GM12878 (cell line): Measurements from ENCODE around the gene ABCC11. TPM values are rescaled to one million over a fixed set of nuclear protein-coding genes. Genes with fewer than 3 reads are reported as not detected.

Source experiments
- ATAC-seq: fragments of 200-7000 bp; cut with Tn5 transposase; 3 replicates; pipeline ENCODE4 v1.9.1; 2020; ENCODE audit warnings: mild to moderate bottlenecking, moderate library complexity
- BruUV-seq: library from RNA; stranded (reverse); fragments of 400-500 nt; replicated peaks from 2 replicates; lab custom pipeline; 2021; lab: Mats Ljungman, UMichigan
- CTCF ChIA-PET: fragments of 300-600 bp; sonication (Branson Sonifier 250); formaldehyde crosslinking; extraction: SDS; loops from one replicate; lab custom pipeline; 2021; ENCODE audit warnings: inconsistent platforms; lab: Yijun Ruan, JAX
- POLR2A ChIA-PET: fragments of 350-600 bp; formaldehyde crosslinking; extraction: SDS; loops from one replicate; lab custom pipeline; 2021; ENCODE audit warnings: inconsistent platforms; lab: Charles Lee
- RAD21 ChIA-PET: fragments of 300-600 bp; sonication (Branson Sonifier 250); formaldehyde crosslinking; loops from one replicate; lab custom pipeline; 2023; ENCODE audit warnings: antibody characterized with exemption; ENCODE audit not compliant: unreplicated experiment; lab: Charles Lee
- SMC1A ChIA-PET: fragments of 300-600 bp; sonication (Branson Sonifier 250); formaldehyde crosslinking; loops from one replicate; lab custom pipeline; 2023; ENCODE audit not compliant: unreplicated experiment, uncharacterized antibody; lab: Charles Lee
- DNase-seq: peaks from one replicate; pipeline ENCODE4 v3.0.0-alpha.2; 2011; ENCODE audit warnings: low read depth, low spot score
- FAIRE-seq: peaks from 3 replicates; lab custom pipeline; 2011; peaks lifted over from hg19 to GRCh38; lab: Jason Lieb, UNC
- H2AFZ ChIP-seq: 2 replicates; pipeline ENCODE4 v1.6.0; 2011; ENCODE audit warnings: low read depth, low read length, control low read depth; ENCODE audit not compliant: control insufficient read depth
- H3K27ac ChIP-seq: 2 replicates; pipeline ENCODE4 v1.5.1; 2011; ENCODE audit warnings: control low read depth; ENCODE audit not compliant: control insufficient read depth, insufficient read depth
- H3K27me3 ChIP-seq, 2 experiments: replicated peaks in 1 of 2; 2 replicates each; pipeline versions ENCODE4 v1.6.0 to v1.6.1; 2011; ENCODE audit warnings: low read length in 1 of 2; ENCODE audit not compliant: control insufficient read depth in 2 of 2, insufficient read depth in 2 of 2
- H3K36me3 ChIP-seq, 2 experiments: 2 replicates each; pipeline ENCODE4 v1.5.1; 2011; ENCODE audit warnings: low read length in 1 of 2; ENCODE audit not compliant: control insufficient read depth in 2 of 2, insufficient read depth in 2 of 2
- H3K4me1 ChIP-seq: 2 replicates; pipeline ENCODE4 v1.6.1; 2011; ENCODE audit warnings: mild to moderate bottlenecking, low read length, moderate library complexity, mixed read lengths; ENCODE audit not compliant: control insufficient read depth, insufficient read depth
- H3K4me2 ChIP-seq: 2 replicates; pipeline ENCODE4 v1.6.0; 2011; ENCODE audit warnings: control low read depth; ENCODE audit not compliant: control insufficient read depth, insufficient read depth
- H3K4me3 ChIP-seq: fragments of 200-600 bp; sonication (generic); 2 replicates; pipeline ENCODE4 v1.5.1; 2016
- H3K79me2 ChIP-seq: 2 replicates; pipeline ENCODE4 v1.6.0; 2011; ENCODE audit warnings: low read length; ENCODE audit not compliant: control insufficient read depth, insufficient read depth
- H3K9ac ChIP-seq: 2 replicates; pipeline ENCODE4 v1.8.0; 2011; ENCODE audit warnings: low read length, control low read depth, mixed read lengths; ENCODE audit not compliant: control insufficient read depth, insufficient read depth
- H3K9me3 ChIP-seq: replicated peaks from 3 replicates; pipeline ENCODE4 v1.5.1; 2011; ENCODE audit warnings: mild to moderate bottlenecking, low read length; ENCODE audit not compliant: control insufficient read depth, insufficient read depth
- H4K20me1 ChIP-seq: 2 replicates; pipeline ENCODE4 v1.6.0; 2011; ENCODE audit not compliant: control insufficient read depth, insufficient read depth
- HDGF ChIP-seq: fragments of 450-650 bp; IDR thresholded peaks from 2 replicates; pipeline ENCODE4 v1.6.1; 2016; ENCODE audit warnings: antibody characterized with exemption
- NR2C2 ChIP-seq: IDR thresholded peaks from 2 replicates; pipeline ENCODE4 v1.6.1; 2011; ENCODE audit warnings: borderline replicate concordance, low read depth; ENCODE audit not compliant: control insufficient read depth, insufficient read length
- PAX8 ChIP-seq: fragments of 450-650 bp; IDR thresholded peaks from 2 replicates; pipeline ENCODE4 v1.6.1; 2017; ENCODE audit warnings: mild to moderate bottlenecking, moderate library complexity
- WGBS: methylation state at CpG from one replicate; pipeline ENCODE4 v1.1.6; 2016; ENCODE audit warnings: low lambda C conversion rate; ENCODE audit not compliant: insufficient replicate concordance, insufficient coverage; ENCODE audit errors: missing lambda C conversion rate; 5-methylcytosine and 5-hydroxymethylcytosine counted together
- in situ Hi-C: fragments of 300-500 bp; cut with MboI; formaldehyde crosslinking; loops from 9 replicates; pipeline ENCODE4 v1.14.3; 2018; ENCODE audit warnings: mixed read lengths
- intact Hi-C: fragments of 100-400 bp; cut with micrococcal nuclease; formaldehyde crosslinking; loops from one replicate; pipeline ENCODE4 v1.14.2; 2022; ENCODE audit not compliant: unreplicated experiment
- polyA plus RNA-seq, 11 experiments: library from polyadenylated mRNA; depleted of rRNA in 4 of 11; unstranded in 6 of 11; stranded (reverse) in 5 of 11; fragments of >200 nt; fragmentation: Nextera tagmentation in 4 of 11; fragmentation: Illumina TruSeq in 1 of 11; extraction: Ambion mirVana in 4 of 11; extraction: Trizol in 1 of 11; gene quantifications; 1 replicate in 1 of 11; 2 replicates in 10 of 11; pipeline versions ENCODE4 v1.2.1 to v1.2.3, GENCODE V29; 2011 to 2016; ENCODE audit warnings: inconsistent platforms in 2 of 11, missing spikeins in 2 of 11, low read depth in 1 of 11
- total RNA-seq, 4 experiments: library from RNA; depleted of rRNA in 3 of 4; stranded (reverse); fragments of >200 nt in 3 of 4; fragmentation: Illumina TruSeq in 1 of 4; extraction: Trizol in 1 of 4; gene quantifications; 2 replicates each; pipeline versions ENCODE4 v1.2.1 to v1.2.3, GENCODE V29; 2013 to 2021

Gene ABCC11
- total and polyA plus RNA-seq, 10 of the 15 experiments (the other 5 are each of a cell fraction or from before 2014, with no cell fraction given), result 0.04 to 0.20 (median 0.10) TPM; not detected in 6

- no TSS peak for BruUV-seq
Observed at GRCh38 chr16:48292452-48292851, 45.1 kb upstream of the ABCC11 start.

GRCh38 chr16:48291754-48292153, 44.4 kb upstream of the ABCC11 start:
- H3K36me3 ChIP-seq, result peaks cover 7 to 14% of the 10 kb centered on the region in 2 experiments; a peak in 3 of 4 replicates

More at GRCh38 chr16:48292452-48292851, 45.1 kb upstream of the ABCC11 start:
- FAIRE-seq (no peak), DNase-seq (no peak), ATAC-seq (no peak)
- ChIA-PET SMC1A (interaction anchor here (0.9 to 1.5 kb wide), 2 partner anchors 10 to 321 kb away, joined by 3 read pairs; no protein-coding TSS in a partner anchor), RAD21 (no interaction called here), POLR2A (no interaction called here), CTCF (interaction anchor here (1.8 kb wide), 1 partner anchor 338 kb away, joined by 8 read pairs; no protein-coding TSS in a partner anchor)
- Histone ChIP-seq H4K20me1 (no peaks in the 10 kb centered on the region), H3K4me1 (no peaks in the 10 kb centered on the region), H3K4me3 (no peak overlapping the region), H3K27ac (no peak overlapping the region), H3K36me3 (peaks cover 5 to 10% of the 10 kb centered on the region in 2 experiments; a peak in 3 of 4 replicates), H3K9me3 (peaks cover 2% of the 10 kb centered on the region; the same call in 2 of the 3 replicates), H2AFZ (no peak overlapping the region), H3K79me2 (no peaks in the 10 kb centered on the region), H3K27me3 (no peaks in the 10 kb centered on the region), H3K9ac (no peak overlapping the region), H3K4me2 (no peak overlapping the region)
- TF ChIP-seq PAX8 (no peak), NR2C2 (no peak)
- WGBS, result 87% methylated on average over 2 of the region's 2 CpGs
- in situ Hi-C loops, result no loop called here
- intact Hi-C loops, result no loop called here

More at GRCh38 chr16:48291754-48292153, 44.4 kb upstream of the ABCC11 start:
- H3K27ac ChIP-seq, result no peak overlapping the region
- DNase-seq, result no peak
- H3K4me3 ChIP-seq, result no peak overlapping the region
- ChIA-PET RAD21 (no interaction called here), SMC1A (interaction anchor here (0.9 to 1.5 kb wide), 2 partner anchors 9 to 321 kb away, joined by 3 read pairs; no protein-coding TSS in a partner anchor), CTCF (interaction anchor here (0.6 to 1.8 kb wide), 3 partner anchors 10 to 915 kb away, joined by 3 to 8 read pairs (median 4); no protein-coding TSS in a partner anchor), POLR2A (no interaction called here)
- H3K79me2 ChIP-seq, result no peaks in the 10 kb centered on the region
- in situ Hi-C loops, result no loop called here
- intact Hi-C loops, result no loop called here
- H3K27me3 ChIP-seq, result no peaks in the 10 kb centered on the region
- ATAC-seq, result no peak
- no peak for TF ChIP-seq HDGF
- BruUV-seq, result no TSS peak
- no peak overlapping the region for H3K4me2 ChIP-seq
- H3K9ac ChIP-seq, result no peak overlapping the region
- H3K9me3 ChIP-seq, result peaks cover 9% of the 10 kb centered on the region
- H4K20me1 ChIP-seq, result no peaks in the 10 kb centered on the region
- H2AFZ ChIP-seq, result no peak overlapping the region
- 96% methylated on average over 4 of the region's 4 CpGs for WGBS
- H3K4me1 ChIP-seq, result no peaks in the 10 kb centered on the region
- no peak for FAIRE-seq
